K562 (cell line): Measurements from ENCODE around the gene PSMA7. TPM values are rescaled to one million over a fixed set of nuclear protein-coding genes. Genes with fewer than 3 reads are reported as not detected.

Source experiments
- CEBPB ChIP-seq: fragments of 450-650 bp; IDR thresholded peaks from 2 replicates; pipeline ENCODE4 v1.6.1; 2016; ENCODE audit warnings: missing genetic modification characterization, missing compliant biosample characterization
- CHD2 ChIP-seq: IDR thresholded peaks from 2 replicates; pipeline ENCODE4 v1.6.1; 2011; ENCODE audit warnings: low read depth, low read length
- ILK ChIP-seq: fragments of 450-650 bp; IDR thresholded peaks from 2 replicates; pipeline ENCODE4 v1.6.1; 2016; ENCODE audit warnings: missing genetic modification characterization, low read depth, mild to moderate bottlenecking, missing compliant biosample characterization, moderate library complexity, borderline replicate concordance
- KAT8 ChIP-seq: fragments of 450-650 bp; IDR thresholded peaks from 2 replicates; pipeline ENCODE4 v1.6.1; 2016; ENCODE audit warnings: low read depth, mild to moderate bottlenecking
- NCOA4 ChIP-seq: fragments of 450-650 bp; IDR thresholded peaks from 2 replicates; pipeline ENCODE4 v1.6.1; 2018; ENCODE audit warnings: mild to moderate bottlenecking; ENCODE audit not compliant: partially characterized antibody
- POLR3G ChIP-seq: IDR thresholded peaks from 2 replicates; pipeline ENCODE4 v1.6.1; 2011; ENCODE audit not compliant: insufficient read length, insufficient replicate concordance; ENCODE audit errors: extremely low read depth
- SMAD3 ChIP-seq: fragments of 450-650 bp; formaldehyde crosslinking; conservative IDR thresholded peaks from 2 replicates; pipeline ENCODE4 v1.4.0; 2020; ENCODE audit warnings: mild to moderate bottlenecking
- TCF7L2 ChIP-seq: fragments of 150-350 bp; IDR thresholded peaks from 2 replicates; pipeline ENCODE4 v1.6.1; 2016; ENCODE audit warnings: low read depth, mild to moderate bottlenecking, low read length, moderate library complexity
- TEAD4 ChIP-seq, 2 experiments: sonication (generic) in 1 of 2; formaldehyde crosslinking in 1 of 2; IDR thresholded peaks; 2 replicates each; pipeline versions ENCODE4 v1.6.1 to v1.8.0; 2012 to 2022; ENCODE audit warnings: borderline replicate concordance in 1 of 2, inconsistent platforms in 1 of 2, low read length in 1 of 2, mild to moderate bottlenecking in 1 of 2, missing genetic modification reagents in 1 of 2
- WHSC1 ChIP-seq: IDR thresholded peaks from one replicate; pipeline ENCODE4 v1.6.1; 2012; ENCODE audit warnings: low read length, control low read depth, inconsistent platforms
- ZBTB7A ChIP-seq: IDR thresholded peaks from 2 replicates; pipeline ENCODE4 v1.6.1; 2011; ENCODE audit warnings: low read depth, mild to moderate bottlenecking, low read length, moderate library complexity, borderline replicate concordance; ENCODE audit not compliant: control insufficient read depth
- ZC3H8 ChIP-seq: fragments of 450-650 bp; IDR thresholded peaks from 2 replicates; pipeline ENCODE4 v1.6.1; 2017
- ZNF551 ChIP-seq: fragments of 250-450 bp; sonication (Bioruptor Pico); IDR thresholded peaks from 2 replicates; pipeline ENCODE4 v1.5.0; 2021; ENCODE audit warnings: mild to moderate bottlenecking, moderate library complexity
- ZNF57 ChIP-seq: fragments of 450-650 bp; formaldehyde crosslinking; IDR thresholded peaks from 2 replicates; pipeline ENCODE4 v1.4.0; 2020; ENCODE audit warnings: mild to moderate bottlenecking, moderate library complexity
- ZNF644 ChIP-seq: fragments of 200-800 bp; sonication (Bioruptor generic); IDR thresholded peaks from 2 replicates; pipeline ENCODE4 v1.6.1; 2016; ENCODE audit warnings: low read depth, missing genetic modification characterization, missing compliant biosample characterization
- polyA plus RNA-seq, 8 experiments: library from polyadenylated mRNA; depleted of rRNA in 4 of 8; stranded (reverse) in 5 of 8; unstranded in 3 of 8; fragments of >200 nt; fragmentation: Nextera tagmentation in 2 of 8; fragmentation: Illumina TruSeq in 1 of 8; extraction: Ambion mirVana in 2 of 8; extraction: Trizol in 1 of 8; gene quantifications; 2 replicates each; pipeline versions ENCODE4 v1.2.1 to v1.2.3, GENCODE V29; 2011 to 2014; ENCODE audit warnings: inconsistent platforms in 1 of 8, missing spikeins in 1 of 8
- total RNA-seq, 7 experiments: library from RNA; depleted of rRNA in 6 of 7; stranded (reverse); fragments of >200 nt in 6 of 7; fragmentation: Illumina TruSeq in 2 of 7; extraction: Trizol in 2 of 7; gene quantifications; 2 replicates each; pipeline versions ENCODE4 v1.2.1 to v1.2.3, GENCODE V29; 2011 to 2021; ENCODE audit warnings: low replicate concordance in 1 of 7
- TF ChIP-seq, protein P1 (sequence below): IDR thresholded peaks from 2 replicates; pipeline ENCODE4 v1.6.1; 2016; ENCODE audit warnings: missing genetic modification characterization, missing compliant biosample characterization
- TF ChIP-seq, protein P2 (sequence below): fragments of 250-450 bp; sonication (Bioruptor Pico); IDR thresholded peaks from 2 replicates; pipeline ENCODE4 v1.4.0; 2020
- TF ChIP-seq, protein P3 (sequence below): fragments of 250-450 bp; sonication (Bioruptor Pico); IDR thresholded peaks from 2 replicates; pipeline ENCODE4 v1.9.0; 2021; ENCODE audit warnings: mild to moderate bottlenecking

Gene PSMA7
- total and polyA plus RNA-seq, 9 of the 15 experiments (the other 6 are each of a cell fraction or from before 2014, with no cell fraction given), result 257 to 510 (median 393) TPM

DNA sequence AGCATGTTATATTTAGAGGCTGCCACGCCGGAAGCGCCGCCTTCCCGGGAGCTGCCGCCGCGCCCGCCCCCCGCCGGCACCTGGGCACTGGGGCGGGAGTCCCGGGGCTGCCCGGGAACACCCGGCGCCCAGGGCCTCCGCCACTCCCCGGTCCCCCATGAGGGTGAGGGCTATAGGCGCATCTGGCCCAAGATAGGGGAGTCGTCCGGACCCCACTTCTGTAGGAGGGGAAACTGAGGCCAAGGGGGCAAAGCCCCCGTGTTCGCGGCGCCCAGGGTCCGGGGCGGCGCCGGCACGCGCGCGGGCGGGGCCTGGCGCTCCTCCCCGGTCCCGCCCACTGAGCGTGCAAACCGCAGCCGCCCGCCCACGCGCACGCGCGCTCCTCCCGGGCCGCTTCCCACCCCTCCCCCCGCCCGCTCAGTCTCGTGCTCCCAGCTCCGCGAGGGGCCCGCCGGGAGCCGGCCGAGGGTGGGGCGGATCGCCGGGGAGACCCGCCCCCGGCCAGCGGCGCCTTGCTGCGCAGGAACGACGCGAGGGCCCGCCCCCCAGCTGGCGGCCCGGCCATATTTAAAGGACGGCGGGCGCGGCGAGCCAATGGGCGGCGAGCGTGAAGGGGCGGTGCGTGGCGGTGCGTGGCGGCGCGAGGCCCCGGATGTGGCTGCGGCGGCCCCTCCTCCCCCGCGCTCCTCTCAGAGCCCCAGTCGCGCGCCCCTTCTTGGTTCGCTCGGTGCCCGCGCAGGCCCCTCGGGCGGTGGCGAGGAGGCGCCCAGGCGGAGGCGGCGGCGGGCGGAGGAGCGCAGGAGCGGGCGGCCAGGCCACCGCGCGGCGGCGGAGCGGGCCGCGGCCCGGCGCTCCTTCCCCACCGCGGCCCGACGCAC lies 21.2 kb downstream of the PSMA7 start, which contains the start of gene LSM14B (continued):
- TF ChIP-seq KAT8 (no peak), TCF7L2 (no peak), ZC3H8 (no peak), CHD2 (peak; percentile 85), TEAD4 (IDR thresholded peaks at IDR 0.05; ENCODE audit: low read length) (no peak), TEAD4 (CRISPR knock-in tag; IDR thresholded peaks at IDR 0.05; ENCODE audit: borderline replicate concordance) (no peak), ZBTB7A (peak; percentile 94), POLR3G (no peak), ZNF551 (CRISPR knock-in tag) (no peak), ILK (tag) (no peak), ZNF57 (CRISPR knock-in tag) (no peak), CEBPB (no peak), ZNF644 (tag) (no peak), NCOA4 (no peak), WHSC1 (no peak), SMAD3 (CRISPR knock-in tag) (no peak)
- TF ChIP-seq, protein P1, sequence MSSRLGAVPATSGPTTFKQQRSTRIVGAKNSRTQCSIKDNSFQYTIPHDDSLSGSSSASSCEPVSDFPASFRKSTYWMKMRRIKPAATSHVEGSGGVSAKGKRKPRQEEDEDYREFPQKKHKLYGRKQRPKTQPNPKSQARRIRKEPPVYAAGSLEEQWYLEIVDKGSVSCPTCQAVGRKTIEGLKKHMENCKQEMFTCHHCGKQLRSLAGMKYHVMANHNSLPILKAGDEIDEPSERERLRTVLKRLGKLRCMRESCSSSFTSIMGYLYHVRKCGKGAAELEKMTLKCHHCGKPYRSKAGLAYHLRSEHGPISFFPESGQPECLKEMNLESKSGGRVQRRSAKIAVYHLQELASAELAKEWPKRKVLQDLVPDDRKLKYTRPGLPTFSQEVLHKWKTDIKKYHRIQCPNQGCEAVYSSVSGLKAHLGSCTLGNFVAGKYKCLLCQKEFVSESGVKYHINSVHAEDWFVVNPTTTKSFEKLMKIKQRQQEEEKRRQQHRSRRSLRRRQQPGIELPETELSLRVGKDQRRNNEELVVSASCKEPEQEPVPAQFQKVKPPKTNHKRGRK, result no peak
- TF ChIP-seq, protein P2, sequence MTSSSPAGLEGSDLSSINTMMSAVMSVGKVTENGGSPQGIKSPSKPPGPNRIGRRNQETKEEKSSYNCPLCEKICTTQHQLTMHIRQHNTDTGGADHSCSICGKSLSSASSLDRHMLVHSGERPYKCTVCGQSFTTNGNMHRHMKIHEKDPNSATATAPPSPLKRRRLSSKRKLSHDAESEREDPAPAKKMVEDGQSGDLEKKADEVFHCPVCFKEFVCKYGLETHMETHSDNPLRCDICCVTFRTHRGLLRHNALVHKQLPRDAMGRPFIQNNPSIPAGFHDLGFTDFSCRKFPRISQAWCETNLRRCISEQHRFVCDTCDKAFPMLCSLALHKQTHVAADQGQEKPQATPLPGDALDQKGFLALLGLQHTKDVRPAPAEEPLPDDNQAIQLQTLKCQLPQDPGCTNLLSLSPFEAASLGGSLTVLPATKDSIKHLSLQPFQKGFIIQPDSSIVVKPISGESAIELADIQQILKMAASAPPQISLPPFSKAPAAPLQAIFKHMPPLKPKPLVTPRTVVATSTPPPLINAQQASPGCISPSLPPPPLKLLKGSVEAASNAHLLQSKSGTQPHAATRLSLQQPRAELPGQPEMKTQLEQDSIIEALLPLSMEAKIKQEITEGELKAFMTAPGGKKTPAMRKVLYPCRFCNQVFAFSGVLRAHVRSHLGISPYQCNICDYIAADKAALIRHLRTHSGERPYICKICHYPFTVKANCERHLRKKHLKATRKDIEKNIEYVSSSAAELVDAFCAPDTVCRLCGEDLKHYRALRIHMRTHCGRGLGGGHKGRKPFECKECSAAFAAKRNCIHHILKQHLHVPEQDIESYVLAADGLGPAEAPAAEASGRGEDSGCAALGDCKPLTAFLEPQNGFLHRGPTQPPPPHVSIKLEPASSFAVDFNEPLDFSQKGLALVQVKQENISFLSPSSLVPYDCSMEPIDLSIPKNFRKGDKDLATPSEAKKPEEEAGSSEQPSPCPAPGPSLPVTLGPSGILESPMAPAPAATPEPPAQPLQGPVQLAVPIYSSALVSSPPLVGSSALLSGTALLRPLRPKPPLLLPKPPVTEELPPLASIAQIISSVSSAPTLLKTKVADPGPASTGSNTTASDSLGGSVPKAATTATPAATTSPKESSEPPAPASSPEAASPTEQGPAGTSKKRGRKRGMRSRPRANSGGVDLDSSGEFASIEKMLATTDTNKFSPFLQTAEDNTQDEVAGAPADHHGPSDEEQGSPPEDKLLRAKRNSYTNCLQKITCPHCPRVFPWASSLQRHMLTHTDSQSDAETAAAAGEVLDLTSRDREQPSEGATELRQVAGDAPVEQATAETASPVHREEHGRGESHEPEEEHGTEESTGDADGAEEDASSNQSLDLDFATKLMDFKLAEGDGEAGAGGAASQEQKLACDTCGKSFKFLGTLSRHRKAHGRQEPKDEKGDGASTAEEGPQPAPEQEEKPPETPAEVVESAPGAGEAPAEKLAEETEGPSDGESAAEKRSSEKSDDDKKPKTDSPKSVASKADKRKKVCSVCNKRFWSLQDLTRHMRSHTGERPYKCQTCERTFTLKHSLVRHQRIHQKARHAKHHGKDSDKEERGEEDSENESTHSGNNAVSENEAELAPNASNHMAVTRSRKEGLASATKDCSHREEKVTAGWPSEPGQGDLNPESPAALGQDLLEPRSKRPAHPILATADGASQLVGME, result no peak
- TF ChIP-seq, protein P3, sequence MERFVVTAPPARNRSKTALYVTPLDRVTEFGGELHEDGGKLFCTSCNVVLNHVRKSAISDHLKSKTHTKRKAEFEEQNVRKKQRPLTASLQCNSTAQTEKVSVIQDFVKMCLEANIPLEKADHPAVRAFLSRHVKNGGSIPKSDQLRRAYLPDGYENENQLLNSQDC (CRISPR knock-in tag), result no peak
